GM19035 (cell line): ENCODE data around the gene LCN1.

Experiments used
- ATAC-seq: cut with Tn5 transposase; IDR thresholded peaks from one replicate; pipeline ENCODE4 v1.9.1; 2021; ENCODE audit not compliant: unreplicated experiment

Gene LCN1

DNA sequence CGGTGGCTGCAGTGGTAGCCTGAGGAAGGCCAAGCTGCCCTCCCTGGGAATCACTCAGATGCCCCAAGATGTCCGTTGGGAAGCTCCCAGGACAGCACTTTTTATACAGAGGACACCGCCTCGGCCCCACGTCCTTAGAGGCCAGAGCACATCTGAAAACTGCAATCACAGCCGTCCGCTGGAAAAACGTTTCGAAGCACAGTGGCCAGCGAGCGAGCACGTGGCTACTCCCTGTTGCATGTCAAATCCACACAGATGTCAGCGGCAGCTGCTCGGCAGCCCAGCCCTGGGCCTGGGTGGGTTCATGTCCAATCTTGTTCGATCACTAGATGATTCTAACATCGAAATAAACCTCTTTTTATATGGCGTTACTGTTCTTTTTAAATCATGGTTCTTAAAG, 32.7 kb upstream of the LCN1 start:
- ATAC-seq = no peak

DNA sequence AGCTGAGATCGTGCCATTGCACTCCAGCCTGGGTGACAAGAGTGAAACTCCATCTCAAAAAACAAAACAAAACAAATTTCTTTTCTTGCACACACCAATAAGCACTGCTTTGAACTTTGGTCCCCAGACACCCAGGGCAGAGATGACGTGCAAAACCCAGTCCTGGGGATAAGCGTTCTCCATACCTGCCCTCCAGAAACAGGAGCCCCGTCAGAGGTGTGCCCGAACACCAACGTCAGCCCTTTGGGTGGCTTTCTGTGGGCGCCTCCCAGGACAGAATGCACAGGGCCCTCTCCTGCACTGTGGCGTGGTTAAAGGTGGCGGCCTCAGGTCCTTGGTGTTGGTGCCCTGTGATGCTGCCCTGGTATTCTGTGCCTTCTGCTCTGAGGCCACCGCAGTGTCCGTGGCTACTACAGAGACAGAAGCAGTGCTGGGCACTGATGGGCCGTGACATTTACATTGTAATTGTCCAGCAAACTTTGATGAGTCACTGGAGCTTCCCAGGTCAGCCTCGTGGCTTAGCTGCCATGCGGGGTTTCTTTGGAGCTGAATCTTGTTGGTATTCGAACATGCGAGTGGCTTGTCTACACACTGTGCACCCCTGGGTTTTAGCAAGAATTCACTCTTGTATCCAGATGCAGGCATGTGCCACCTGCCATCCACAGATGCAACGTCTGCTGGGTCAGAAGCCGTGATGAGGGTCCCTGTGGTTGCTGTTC, 31.9 kb upstream of the LCN1 start:
- ATAC-seq = no peak

DNA sequence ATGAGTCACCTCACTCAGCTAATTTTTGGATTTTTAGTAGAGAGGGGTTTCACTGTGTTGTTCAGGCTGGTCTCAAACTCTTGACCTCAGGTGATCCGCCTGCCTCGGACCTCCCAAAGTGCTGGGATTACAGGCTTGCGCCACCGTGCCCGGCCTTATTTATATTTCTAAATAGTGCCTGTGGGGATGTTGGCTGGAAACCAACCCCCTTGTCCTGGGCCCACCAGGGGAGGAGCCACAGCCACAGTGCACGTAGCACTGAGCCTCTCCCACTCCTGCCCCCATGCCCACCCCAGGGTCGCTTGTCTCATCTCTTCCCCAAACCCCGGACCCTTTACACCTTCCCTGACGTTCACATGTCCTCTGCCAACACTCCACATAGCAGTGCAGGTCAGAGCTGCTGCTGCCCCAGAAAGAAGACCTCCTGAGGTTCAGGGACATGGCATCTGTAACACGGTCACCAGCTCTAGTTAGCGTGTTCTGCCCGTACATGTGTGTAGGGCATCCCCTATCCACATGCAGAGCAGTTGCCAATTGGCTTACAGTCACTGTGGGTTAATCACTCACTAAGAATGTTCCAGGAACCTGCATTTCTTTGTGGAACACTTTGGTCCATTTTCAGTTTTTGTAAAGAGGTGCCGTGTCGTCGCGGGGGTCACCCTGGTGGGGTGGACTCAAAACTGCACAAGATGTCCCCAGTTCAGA, 30.9 kb upstream of the LCN1 start:
- no peak for ATAC-seq

DNA sequence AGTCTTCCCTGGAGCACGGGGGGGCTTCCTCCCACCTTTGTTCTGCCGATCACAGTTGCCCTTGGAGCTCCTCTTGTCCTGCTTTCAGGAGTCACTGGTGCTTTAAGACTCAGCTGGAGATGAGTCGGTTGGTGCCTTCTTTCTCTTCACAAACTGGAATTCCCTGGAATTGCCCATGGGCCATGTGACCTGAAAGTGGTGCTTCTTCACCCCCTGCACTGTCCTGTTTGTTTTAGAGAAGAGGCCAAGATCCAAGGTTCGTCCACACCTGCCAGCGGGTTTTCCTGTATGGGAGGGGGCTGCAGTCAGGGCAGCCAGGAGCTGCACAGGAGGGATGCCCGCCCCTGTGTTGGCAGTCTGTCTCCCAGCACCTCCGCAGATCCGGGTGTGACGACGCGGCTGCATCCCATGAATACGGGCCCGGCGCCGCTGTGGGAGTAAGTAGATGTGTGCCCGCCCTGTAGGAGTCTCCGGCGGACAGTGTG, 30.2 kb upstream of the LCN1 start:
- ATAC-seq = no peak

DNA sequence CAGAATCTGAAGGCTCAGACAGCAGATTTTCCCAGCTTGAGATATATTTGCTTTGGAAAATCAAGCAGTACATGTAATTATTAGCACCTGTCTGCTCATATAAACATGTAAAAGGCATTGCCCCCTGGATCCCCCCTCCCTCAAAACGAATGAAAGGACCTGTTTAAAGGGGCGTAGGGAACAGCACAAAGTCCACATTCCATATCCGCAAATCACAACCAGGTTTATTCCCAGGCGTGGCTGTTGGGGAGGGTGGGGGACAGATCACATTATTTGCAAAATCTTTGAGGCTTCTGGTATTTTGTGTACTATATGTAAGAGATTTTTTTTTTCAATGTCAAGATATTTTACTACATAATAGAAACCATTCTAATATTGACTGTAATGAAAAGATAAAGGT, 29.5 kb upstream of the LCN1 start:
- ATAC-seq = no peak

DNA sequence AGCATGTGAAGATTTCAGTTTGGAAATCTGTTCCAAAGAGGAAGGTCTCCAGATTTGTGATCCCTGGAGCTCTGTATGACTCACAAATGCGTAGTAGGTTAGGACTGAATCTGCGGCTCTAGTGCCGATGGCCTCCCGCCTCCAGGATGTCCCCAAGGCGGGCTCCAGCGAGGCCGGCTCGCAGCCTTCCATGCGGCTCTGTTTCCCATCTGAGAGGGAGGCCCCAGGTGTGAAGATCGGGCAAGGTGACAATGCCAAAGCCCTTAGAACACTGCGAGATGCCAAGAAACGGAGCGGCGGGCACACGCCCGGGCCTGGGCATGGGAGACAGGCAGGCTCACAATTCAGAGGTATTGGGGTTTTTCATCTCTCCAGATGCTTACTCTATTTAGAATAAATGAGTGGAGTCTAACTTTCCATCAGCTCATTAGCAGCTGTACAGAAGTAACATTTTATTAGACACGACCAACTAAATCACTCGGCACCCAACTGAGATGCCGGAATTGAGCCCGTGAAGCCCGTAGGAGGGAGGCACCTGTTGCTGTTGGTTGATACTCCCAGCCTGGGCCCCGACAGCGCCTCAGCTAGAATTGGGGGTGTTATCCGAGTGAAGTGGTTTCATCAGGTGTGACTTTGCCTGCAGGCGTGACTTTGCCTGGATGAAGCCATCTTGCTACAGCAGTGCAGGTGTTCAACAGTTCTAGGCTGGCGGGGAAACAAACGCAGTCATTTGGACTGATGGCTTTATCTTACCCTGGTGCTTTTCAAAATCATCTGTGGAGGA, 28.2 kb upstream of the LCN1 start:
- ATAC-seq = no peak

DNA sequence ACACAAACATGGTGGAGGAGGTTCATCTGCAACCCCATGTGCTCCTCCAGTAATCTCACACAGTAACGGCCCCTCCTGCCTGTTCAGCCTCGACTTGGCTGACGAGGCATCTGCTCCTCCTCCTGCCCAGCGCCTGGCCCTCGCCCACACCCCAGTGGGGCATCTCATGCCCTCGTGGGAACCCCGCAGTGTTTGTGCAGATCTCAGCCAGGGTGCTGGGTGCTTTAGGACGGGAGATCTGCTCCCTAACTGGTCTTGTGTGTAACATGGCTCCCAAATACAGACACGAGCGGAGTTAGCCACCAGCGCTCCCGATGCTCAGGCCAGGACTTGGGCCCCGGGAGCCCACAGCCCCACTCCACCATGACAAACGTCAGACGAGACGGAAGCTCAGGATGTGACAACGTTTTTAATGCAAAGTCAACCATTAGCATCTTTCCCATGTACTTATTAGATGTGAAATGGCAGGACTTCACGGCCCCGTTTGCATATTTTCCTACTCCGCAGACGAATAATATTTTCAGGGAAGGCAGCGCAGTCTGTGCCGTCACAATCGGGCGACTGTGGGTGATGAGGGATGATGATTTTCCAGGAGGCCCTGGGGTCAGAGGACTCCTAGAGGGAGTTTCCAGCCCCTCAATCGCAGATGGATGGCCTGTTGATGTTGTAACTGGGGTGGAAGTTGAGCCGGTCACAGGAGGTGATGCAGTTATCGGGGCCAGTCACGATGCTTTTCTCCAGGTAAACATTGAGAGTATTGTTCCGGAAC, 26.3 kb upstream of the LCN1 start:
- ATAC-seq = no peak

DNA sequence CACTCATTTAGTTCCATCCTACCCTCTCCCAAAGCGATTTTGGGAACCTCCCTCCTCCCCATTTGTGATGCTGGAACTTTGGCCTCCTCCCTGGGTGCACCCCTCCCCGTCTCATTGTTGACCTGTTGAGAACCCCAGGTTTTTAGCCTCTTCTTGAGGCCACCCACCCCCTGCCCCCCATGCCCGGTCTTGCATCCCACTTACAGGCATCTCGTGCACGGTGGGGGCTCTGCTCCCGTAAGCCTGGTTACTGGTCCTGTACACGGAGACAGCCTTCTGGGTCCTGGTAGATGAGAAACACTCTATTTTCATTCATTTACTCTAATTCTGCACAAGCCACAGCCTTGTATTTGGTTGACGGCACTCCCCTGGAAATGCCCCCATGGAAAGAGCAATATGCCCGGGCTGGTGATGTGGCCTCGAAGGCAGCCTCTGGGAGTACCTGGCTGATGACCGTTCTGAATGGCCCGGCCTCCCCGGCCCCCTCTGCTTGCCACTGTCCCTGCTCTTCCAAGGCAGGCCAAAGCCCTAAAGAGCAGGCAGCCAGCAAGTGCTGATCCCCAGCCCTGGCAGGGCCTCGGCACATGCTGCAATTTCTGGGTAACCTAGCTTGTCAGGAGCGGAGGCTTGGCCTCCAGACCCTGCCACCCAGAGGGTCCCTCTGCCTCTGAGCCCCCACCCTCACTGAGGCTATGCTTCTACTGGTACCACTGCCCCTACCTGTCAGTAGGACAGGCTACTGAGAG, 22.7 kb upstream of the LCN1 start:
- ATAC-seq = no peak

DNA sequence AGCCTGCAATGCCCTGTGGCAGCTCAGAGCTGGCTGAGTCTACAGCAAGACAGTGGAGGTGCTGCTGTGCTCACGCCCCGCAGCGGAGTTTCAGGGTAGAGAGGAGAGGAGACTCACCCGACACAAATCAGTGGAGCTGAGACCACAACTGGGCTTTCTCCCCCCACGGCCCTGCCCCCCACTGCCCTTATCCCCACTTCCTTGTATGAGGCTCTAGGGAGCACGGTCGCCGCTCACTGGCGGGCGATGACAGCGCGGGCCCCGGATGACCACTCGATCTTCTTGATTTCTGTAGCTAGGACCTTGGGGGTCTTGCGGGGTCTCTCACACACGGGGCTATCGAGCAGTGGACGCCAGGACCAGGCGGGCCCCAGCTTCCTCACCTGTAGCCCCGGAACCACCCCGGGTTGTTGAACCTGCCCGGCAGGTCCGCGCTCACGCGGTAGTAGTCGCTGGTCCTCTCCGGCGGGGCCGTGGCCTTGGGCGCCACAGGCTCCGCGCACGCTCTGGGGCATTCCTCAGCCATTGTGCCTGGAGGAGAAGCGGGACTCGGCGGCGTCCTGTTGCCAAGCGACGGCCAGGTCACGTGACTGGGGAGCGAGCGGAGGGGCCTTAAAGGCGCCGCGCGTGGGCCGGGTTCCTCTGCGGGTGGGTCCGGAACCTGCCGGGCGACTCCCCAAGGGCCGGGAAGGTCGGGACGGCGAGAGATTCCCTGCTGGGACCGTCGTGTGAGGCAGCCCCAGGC, 21.7 kb upstream of the LCN1 start:
- peak; percentile 64 for ATAC-seq

DNA sequence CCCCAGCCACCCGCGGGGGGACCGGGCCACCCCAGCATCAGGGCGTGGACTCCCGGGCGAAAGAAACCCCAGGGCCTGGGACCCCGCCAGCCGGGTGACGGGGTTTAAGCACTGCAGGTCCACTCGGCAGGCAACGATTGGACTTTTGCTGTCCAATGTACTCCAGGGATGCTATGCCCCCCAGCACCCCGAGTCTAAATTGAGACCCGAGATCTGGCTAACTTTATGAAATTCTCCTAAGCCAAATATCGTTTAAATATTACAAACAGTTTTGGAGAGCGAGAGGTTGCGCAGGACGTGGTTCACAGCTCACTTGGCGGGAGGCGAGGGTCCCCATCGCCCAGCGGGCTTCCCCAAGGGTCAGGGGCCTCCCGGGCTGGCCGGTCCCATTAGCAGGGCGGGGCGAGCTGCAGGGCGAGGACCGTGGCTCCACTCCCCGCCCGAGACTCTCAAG, 21.1 kb upstream of the LCN1 start:
- peak; percentile 4 for ATAC-seq

DNA sequence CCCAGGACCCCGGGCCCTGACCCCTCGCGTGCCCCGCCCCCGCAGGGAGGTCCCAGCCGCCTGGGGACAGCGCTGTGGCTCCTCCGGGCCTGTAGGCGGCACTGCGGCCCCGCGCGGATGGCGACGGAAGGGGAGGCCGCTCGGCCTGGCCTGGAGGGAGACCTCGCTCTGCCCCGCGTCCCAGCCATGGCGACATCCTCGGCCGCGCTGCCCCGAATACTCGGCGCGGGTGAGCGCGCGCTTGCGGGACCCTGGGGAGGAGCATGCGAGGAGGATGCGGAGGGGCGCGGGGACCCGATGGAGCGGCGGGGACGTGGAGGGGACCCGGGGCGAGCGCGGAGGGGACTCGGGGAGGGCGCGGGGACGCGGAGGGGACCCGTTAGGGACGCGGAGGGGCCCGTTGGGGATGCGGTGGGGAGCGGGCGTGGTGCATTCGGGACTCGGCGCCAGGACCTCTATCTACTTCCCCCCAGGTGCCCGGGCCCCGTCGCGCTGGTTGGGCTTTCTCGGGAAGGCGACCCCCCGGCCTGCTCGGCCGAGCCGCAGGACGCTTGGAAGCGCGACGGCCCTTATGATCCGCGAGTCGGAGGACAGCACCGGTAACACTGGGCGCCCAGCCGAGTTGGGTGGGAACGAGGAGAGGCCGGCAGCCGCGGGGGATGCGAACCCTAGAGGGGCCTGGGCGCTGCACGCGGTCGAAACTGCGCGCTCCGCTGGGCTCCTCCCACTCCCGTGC, 20.5 kb upstream of the LCN1 start, which contains the start of gene MRPS2:
TSS of gene MRPS2 (plus strand) at position 158 of the 736 bp plus-strand sequence. CDS start at position 187, 29 bp downstream.
- ATAC-seq = peak; percentile 80

DNA sequence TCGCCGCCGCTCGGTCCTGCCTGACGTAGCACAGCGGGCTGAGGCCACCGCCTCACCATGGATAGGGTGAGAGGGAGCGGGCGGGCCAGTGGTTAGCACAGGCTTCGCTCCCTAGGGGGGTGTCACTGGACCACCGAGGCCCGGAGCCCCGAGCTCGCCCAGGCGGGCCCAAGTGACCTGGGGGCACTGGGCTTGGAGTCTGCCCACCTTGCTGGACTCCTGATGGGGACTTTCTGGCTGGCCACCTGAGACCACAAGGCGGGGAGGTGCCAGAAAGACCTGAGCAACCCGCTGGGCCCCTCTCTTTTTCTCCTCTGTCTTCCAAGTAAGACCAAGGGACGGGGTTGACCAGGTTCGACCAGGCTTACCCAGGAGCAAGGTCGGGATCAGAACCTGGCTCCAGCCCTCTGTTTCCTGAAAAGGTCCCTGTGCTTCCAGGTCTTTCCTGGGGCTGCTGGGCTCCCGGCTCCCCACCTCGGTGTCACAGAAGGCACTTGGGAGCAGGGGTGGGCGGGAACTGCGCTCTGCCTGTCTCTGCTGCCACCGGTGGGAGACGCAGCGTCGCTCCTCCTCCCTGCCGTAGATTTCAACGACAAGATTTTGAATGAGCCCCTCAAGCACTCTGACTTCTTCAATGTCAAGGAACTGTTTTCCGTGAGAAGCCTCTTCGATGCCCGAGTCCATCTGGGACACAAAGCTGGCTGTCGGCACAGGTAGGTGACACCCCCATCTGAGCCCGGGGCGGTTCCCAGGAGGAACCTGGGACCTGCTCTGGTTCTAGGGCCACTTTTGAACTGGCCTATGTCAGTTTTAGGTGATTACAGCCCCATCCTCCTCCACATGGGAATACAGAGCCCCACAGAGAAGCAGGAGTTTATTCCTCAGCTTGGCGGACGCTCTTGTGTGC, 19.7 kb upstream of the LCN1 start:
- ATAC-seq = peak; percentile 50

DNA sequence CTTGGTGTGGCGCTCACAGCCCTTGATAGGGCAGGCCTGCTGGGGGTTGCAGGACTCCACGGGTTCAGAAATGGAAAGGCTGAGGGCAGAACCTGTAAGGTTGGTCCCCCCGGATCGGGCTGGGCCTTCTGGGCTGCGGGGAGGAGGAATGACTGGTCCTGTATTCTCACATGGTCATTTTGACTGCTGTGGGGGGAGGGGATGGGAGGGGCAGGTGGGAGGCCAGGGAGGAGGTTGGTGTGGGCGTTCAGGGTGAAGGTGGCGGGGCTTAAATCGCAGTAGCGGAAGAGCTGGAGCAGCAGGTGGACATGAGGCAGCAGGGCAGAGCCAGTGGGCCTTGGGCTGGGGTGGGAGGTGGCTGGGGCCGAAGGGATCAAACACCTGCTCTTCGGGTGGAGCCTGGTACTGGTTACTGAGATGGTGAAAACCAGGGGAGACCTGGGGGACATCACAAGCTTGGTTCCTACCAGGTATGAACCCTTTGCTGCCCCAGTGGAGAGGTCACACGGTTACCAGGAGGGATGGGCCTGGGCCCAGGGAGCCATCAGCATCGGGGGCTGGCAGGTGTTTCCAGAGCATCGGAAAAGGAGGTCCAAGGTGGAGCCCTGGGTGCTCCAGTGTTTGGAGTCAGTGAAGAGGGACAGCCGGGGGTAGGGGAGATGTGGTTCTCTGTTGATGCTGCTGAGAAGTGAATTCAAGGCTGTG, 18.9 kb upstream of the LCN1 start:
- no peak for ATAC-seq

DNA sequence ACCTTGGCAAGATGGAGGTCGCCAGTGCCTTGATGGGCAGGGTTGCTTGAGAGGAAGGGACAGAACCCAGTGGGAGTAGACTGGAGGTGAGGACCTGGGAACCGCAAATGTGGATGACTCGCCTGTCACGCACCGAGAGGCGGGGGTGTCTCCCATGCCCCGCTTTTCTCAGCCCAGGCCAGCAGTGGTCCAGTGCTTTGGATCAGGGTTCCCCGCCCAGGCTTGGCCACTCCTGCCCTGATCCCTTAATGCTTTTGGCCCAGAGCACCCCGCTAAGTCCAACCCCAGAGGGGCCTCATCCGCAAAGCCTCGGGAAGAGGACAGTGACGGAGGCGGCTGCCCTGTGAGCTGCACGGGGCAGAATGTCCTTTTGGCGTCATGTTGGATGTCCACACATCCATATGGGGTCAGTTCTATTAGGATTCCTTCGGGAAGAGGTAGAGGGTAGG, 18.3 kb upstream of the LCN1 start:
- ATAC-seq = no peak

DNA sequence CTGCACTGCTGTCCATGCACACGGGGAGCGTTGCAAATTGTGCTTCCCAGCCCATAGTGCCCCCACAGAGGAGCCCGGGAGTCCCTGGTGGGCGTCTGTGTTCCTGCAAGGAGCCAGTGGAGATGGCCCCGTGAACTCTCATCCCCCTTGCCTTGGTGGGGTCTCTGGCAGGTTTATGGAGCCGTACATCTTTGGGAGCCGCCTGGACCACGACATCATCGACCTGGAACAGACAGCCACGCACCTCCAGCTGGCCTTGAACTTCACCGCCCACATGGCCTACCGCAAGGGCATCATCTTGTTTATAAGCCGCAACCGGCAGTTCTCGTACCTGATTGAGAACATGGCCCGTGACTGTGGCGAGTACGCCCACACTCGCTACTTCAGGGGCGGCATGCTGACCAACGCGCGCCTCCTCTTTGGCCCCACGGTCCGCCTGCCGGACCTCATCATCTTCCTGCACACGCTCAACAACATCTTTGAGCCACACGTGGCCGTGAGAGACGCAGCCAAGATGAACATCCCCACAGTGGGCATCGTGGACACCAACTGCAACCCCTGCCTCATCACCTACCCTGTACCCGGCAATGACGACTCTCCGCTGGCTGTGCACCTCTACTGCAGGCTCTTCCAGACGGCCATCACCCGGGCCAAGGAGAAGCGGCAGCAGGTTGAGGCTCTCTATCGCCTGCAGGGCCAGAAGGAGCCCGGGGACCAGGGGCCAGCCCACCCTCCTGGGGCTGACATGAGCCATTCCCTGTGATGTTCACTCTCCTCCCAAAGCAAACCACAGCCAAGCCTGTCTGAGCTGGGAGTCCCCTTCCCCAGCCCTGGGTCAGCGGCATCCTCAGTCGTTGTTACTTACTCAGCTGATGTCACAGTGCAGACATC, 17.6 kb upstream of the LCN1 start:
- ATAC-seq = no peak
